H1 (cell line): ENCODE results near the gene BAIAP2. TPM values are rescaled to one million over a fixed set of nuclear protein-coding genes. Genes with fewer than 3 reads are reported as not detected.

ENCODE experiments used
- CTCF ChIP-seq, 3 experiments: IDR thresholded peaks; 1 replicate in 2 of 3; 2 replicates in 1 of 3; pipeline versions ENCODE4 v1.5.1 to v1.6.1; 2011; ENCODE audit warnings: low read length in 3 of 3, mild to moderate bottlenecking in 3 of 3, inconsistent platforms in 2 of 3, low read depth in 1 of 3, moderate library complexity in 1 of 3; ENCODE audit not compliant: insufficient read depth in 1 of 3; ENCODE audit errors: control extremely low read depth in 1 of 3
- EGR1 ChIP-seq: IDR thresholded peaks from 2 replicates; pipeline ENCODE4 v1.6.1; 2011; ENCODE audit warnings: low read depth, low read length, borderline replicate concordance
- JUND ChIP-seq: IDR thresholded peaks from 2 replicates; pipeline ENCODE4 v1.6.1; 2011; ENCODE audit warnings: mild to moderate bottlenecking, improper control_type of control experiment, low read length
- TAF7 ChIP-seq: optimal IDR thresholded peaks from 2 replicates; pipeline ENCODE3; 2011; ENCODE audit warnings: low read depth, mild to moderate bottlenecking, inconsistent platforms, low read length, moderate library complexity, borderline replicate concordance
- polyA plus RNA-seq, 7 experiments: library from polyadenylated mRNA; depleted of rRNA in 3 of 7; stranded (reverse) in 5 of 7; unstranded in 2 of 7; fragments of >200 nt in 5 of 7; fragments of 200-250 nt in 2 of 7; gene quantifications; 1 replicate in 5 of 7; 2 replicates in 1 of 7; 4 replicates in 1 of 7; pipeline versions ENCODE4 v1.2.1 to v1.2.3, GENCODE V29; 2011 to 2013; ENCODE audit warnings: missing spikeins in 2 of 7, mixed read lengths in 2 of 7
- total RNA-seq: library from RNA; stranded (reverse); fragmentation: NEBNext Ultra II Directional; extraction: Animal tissue kit (Norgen Biotek cat#: 25700); gene quantifications from 2 replicates; pipeline ENCODE4 v1.2.1, GENCODE V29; 2021

BAIAP2 gene
- total and polyA plus RNA-seq, 2 of the 8 experiments (the other 6 are each of a cell fraction or from before 2014, with no cell fraction given): 10.0 to 22.8 TPM

GRCh38 chr17:81142301-81143199 is 107.6 kb downstream of the BAIAP2 start (continued):
- TF ChIP-seq EGR1: peak; percentile 92
- no peak for TF ChIP-seq JUND
- peak; percentile 76 to 85 (median 82) for TF ChIP-seq CTCF (IDR thresholded peaks at IDR 0.05; ENCODE audit: control extremely low read depth in 1 of 3, insufficient read depth in 1 of 3, low read depth in 1 of 3, low read length in 3 of 3)
- TF ChIP-seq TAF7: no peak
- TF ChIP-seq, all 59 proteins: peak for 9
